Thyroid gland (tissue), 4 donors: Measurements from ENCODE around the gene FALEC. TPM values are rescaled to one million over a fixed set of nuclear protein-coding genes. Genes with fewer than 3 reads are reported as not detected.

ENCODE experiments used
- DNase-seq, 2 donors: peaks; one replicate each; pipeline ENCODE4 v3.0.0-alpha.2; 2019
- H3K27ac ChIP-seq, 3 donors: fragments of 200-600 bp; sonication (generic); 1 replicate in 2 of 3; 2 replicates in 1 of 3; pipeline ENCODE4 v1.5.1; 2016 to 2019; ENCODE audit warnings: mild to moderate bottlenecking in 1 of 3, moderate library complexity in 1 of 3
- H3K27me3 ChIP-seq: fragments of 200-600 bp; sonication (generic); one replicate; pipeline ENCODE4 v1.5.1; 2019
- H3K36me3 ChIP-seq, 2 donors: fragments of 200-600 bp; sonication (generic); one replicate each; pipeline ENCODE4 v1.5.1; 2016 to 2019
- H3K4me1 ChIP-seq, 2 donors: fragments of 200-600 bp; sonication (generic); one replicate each; pipeline ENCODE4 v1.5.1; 2017 to 2019
- H3K4me3 ChIP-seq, 3 donors: fragments of 200-600 bp; sonication (generic); replicated peaks in 1 of 3; 1 replicate in 2 of 3; 2 replicates in 1 of 3; pipeline ENCODE4 v1.5.1; 2016; ENCODE audit warnings: mild to moderate bottlenecking in 1 of 3
- H3K9me3 ChIP-seq: fragments of 200-600 bp; sonication (generic); one replicate; pipeline ENCODE4 v1.5.1; 2017
- CTCF ChIP-seq, 6 experiments: fragments of 200-600 bp in 3 of 6; fragments of 450-650 bp in 3 of 6; sonication (generic) in 3 of 6; IDR thresholded peaks; one replicate each; pipeline ENCODE4 v1.5.1; 2016 to 2019; ENCODE audit warnings: antibody characterized with exemption in 6 of 6, mild to moderate bottlenecking in 2 of 6, inconsistent platforms in 1 of 6, moderate library complexity in 1 of 6
- POLR2A ChIP-seq, 2 donors: fragments of 450-650 bp; IDR thresholded peaks; one replicate each; pipeline ENCODE4 v1.6.1; 2017; ENCODE audit warnings: antibody characterized with exemption in 2 of 2, mild to moderate bottlenecking in 2 of 2, moderate library complexity in 1 of 2
- WGBS, 2 donors: methylation state at CpG; one replicate each; pipeline ENCODE4 v1.1.5; 2017; 5-methylcytosine and 5-hydroxymethylcytosine counted together
- intact Hi-C: fragments of 100-400 bp; cut with DNase I; formaldehyde crosslinking; loops from one replicate; pipeline ENCODE4 v1.15.1; 2023
- total RNA-seq, 4 donors: library from RNA; depleted of rRNA; stranded (reverse); fragments of >200 nt; gene quantifications; one replicate each; pipeline ENCODE4 v1.2.3, GENCODE V29; 2016

FALEC gene
- total RNA-seq, 4 donors from 2014 or later = not detected

GRCh38 chr1:150525348-150525747, 9.8 kb downstream of the FALEC start:
- H3K27ac ChIP-seq = no peak overlapping the region
- H3K36me3 ChIP-seq = no peaks in the 10 kb centered on the region
- H3K4me1 ChIP-seq = no peaks in the 10 kb centered on the region
- no peak for TF ChIP-seq CTCF (IDR thresholded peaks at IDR 0.05)
- no peak for TF ChIP-seq POLR2A (IDR thresholded peaks at IDR 0.05)
- WGBS, 2 donors = 84 to 89% methylated on average over 3 of the region's 3 CpGs
- no peaks in the 10 kb centered on the region for H3K27me3 ChIP-seq
- no peak overlapping the region for H3K4me3 ChIP-seq
- intact Hi-C loops = no loop called here
- no peaks in the 10 kb centered on the region for H3K9me3 ChIP-seq
- no peak for DNase-seq

- no peak for DNase-seq
- Histone ChIP-seq H3K36me3 (no peaks in the 10 kb centered on the region), H3K27me3 (no peaks in the 10 kb centered on the region), H3K27ac (no peak overlapping the region), H3K4me1 (peaks cover 7 to 15% of the 10 kb centered on the region in 2 donors), H3K9me3 (no peaks in the 10 kb centered on the region), H3K4me3 (no peak overlapping the region)
- intact Hi-C loops = no loop called here
- TF ChIP-seq POLR2A (IDR thresholded peaks at IDR 0.05) = no peak
- no peak for TF ChIP-seq CTCF (IDR thresholded peaks at IDR 0.05)
- WGBS, 2 donors = 88 to 100% methylated on average over 1 of the region's 1 CpG
These were observed 12.6 kb downstream of the FALEC start for GRCh38 chr1:150528196-150528595.

- Histone ChIP-seq H3K36me3 (no peaks in the 10 kb centered on the region), H3K27me3 (no peaks in the 10 kb centered on the region), H3K4me3 (no peak overlapping the region), H3K4me1 (peaks cover 7 to 22% of the 10 kb centered on the region in 2 donors), H3K9me3 (no peaks in the 10 kb centered on the region), H3K27ac (no peak overlapping the region)
- no peak for DNase-seq
- no peak for TF ChIP-seq CTCF (IDR thresholded peaks at IDR 0.05)
- no peak for TF ChIP-seq POLR2A (IDR thresholded peaks at IDR 0.05)
- intact Hi-C loops = no loop called here
- 30 to 51% methylated on average over 4 of the region's 4 CpGs for WGBS, 2 donors
These were observed 13.5 kb downstream of the FALEC start for GRCh38 chr1:150529017-150529416.

- no peaks in the 10 kb centered on the region for H3K36me3 ChIP-seq
- TF ChIP-seq POLR2A (IDR thresholded peaks at IDR 0.05) (no peak), CTCF (IDR thresholded peaks at IDR 0.05) (no peak)
- H3K27me3 ChIP-seq = no peaks in the 10 kb centered on the region
- WGBS, 2 donors = 95 to 97% methylated on average over 14 of the region's 14 CpGs
- H3K9me3 ChIP-seq = no peaks in the 10 kb centered on the region
- no peak for DNase-seq
- no peak overlapping the region for H3K4me3 ChIP-seq
- peaks cover 7 to 22% of the 10 kb centered on the region in 2 donors for H3K4me1 ChIP-seq
- H3K27ac ChIP-seq = no peak overlapping the region
- intact Hi-C loops = no loop called here
These were observed 15.1 kb downstream of the FALEC start for GRCh38 chr1:150530491-150531159.

DNA sequence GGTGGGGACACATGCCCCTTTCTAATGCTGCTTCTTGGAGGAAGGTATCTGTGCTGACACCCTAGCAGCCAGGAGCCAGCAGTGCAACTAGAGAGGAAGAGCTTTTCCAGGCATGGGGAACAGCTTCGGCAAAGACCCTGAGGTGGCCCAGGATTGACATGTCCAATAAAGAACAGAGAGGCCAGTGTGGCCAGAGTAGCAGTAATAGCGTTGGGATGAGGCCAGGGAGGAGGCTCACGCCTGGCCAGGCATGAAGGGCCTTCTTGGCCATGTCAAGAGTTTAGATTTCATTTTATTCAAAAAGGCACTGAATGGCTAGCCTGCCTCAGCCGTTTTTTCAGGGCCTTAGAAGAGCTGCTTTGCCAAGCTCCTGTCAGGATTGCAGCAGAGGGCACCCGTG, 17.3 kb downstream of the FALEC start:
- no peaks in the 10 kb centered on the region for H3K9me3 ChIP-seq
- 17 to 33% methylated on average over 5 of the region's 5 CpGs for WGBS, 2 donors
- intact Hi-C loops = loop anchor here (2.0 kb wide), 1 partner anchor 68 kb away; no protein-coding TSS in a partner anchor
- no peak for TF ChIP-seq CTCF (IDR thresholded peaks at IDR 0.05)
- TF ChIP-seq POLR2A (IDR thresholded peaks at IDR 0.05) = peak in 1 of 2 donors; percentile 11
- peak; percentile 88 to 90 for DNase-seq
- no peaks in the 10 kb centered on the region for H3K36me3 ChIP-seq
- no peaks in the 10 kb centered on the region for H3K27me3 ChIP-seq
- peaks cover 7 to 22% of the 10 kb centered on the region in 2 donors for H3K4me1 ChIP-seq
- no peak overlapping the region for H3K4me3 ChIP-seq
- peak overlapping the region in 2 of 3 donors; percentile 60 to 62 for H3K27ac ChIP-seq
